IMR-90 (cell line): Measurements from ENCODE around the gene NSD2. TPM values are rescaled to one million over a fixed set of nuclear protein-coding genes. Genes with fewer than 3 reads are reported as not detected.
"Not testable (repeated sequence)": the region's sequence is repeated elsewhere in the genome, so short reads cannot be mapped to it uniquely, and the experiment has no call there.

Source experiments
- ATAC-seq: fragments of 200-7000 bp; cut with Tn5 transposase; 2 replicates; pipeline ENCODE4 v1.9.1; 2020; ENCODE audit warnings: low read depth, mild to moderate bottlenecking, moderate library complexity
- BruUV-seq: library from RNA; stranded (reverse); fragments of 400-500 nt; replicated peaks from 2 replicates; lab custom pipeline; 2021; lab: Mats Ljungman, UMichigan
- CTCF ChIA-PET: fragments of 300-600 bp; formaldehyde crosslinking; extraction: SDS; loops from one replicate; lab custom pipeline; 2021; ENCODE audit warnings: antibody characterized with exemption; lab: Yijun Ruan, JAX
- POLR2A ChIA-PET: fragments of 300-600 bp; sonication (Branson Sonifier 250); formaldehyde crosslinking; loops from one replicate; lab custom pipeline; 2022; ENCODE audit warnings: antibody characterized with exemption; ENCODE audit not compliant: unreplicated experiment; lab: Charles Lee
- DNase-seq: peaks from one replicate; pipeline ENCODE4 v3.0.0; 2013
- H2AFZ ChIP-seq: replicated peaks from 2 replicates; pipeline ENCODE3; 2013; ENCODE audit warnings: low read length, mild to moderate bottlenecking; ENCODE audit not compliant: poor library complexity
- H2AK5ac ChIP-seq: 2 replicates; pipeline ENCODE4 v1.6.1; 2013; ENCODE audit warnings: low read depth, low read length, inconsistent platforms
- H2AK9ac ChIP-seq: replicated peaks from 2 replicates; pipeline ENCODE3; 2013; ENCODE audit warnings: mild to moderate bottlenecking, low read depth, low read length, moderate library complexity; ENCODE audit not compliant: poor library complexity
- H2BK120ac ChIP-seq: 2 replicates; pipeline ENCODE4 v1.6.1; 2013; ENCODE audit warnings: low read depth, low read length, inconsistent platforms
- H2BK15ac ChIP-seq: 3 replicates; pipeline ENCODE4 v1.6.1; 2013; ENCODE audit warnings: low read depth, low read length, inconsistent platforms
- H2BK20ac ChIP-seq: 2 replicates; pipeline ENCODE4 v1.6.1; 2013; ENCODE audit warnings: low read depth, mild to moderate bottlenecking, inconsistent platforms, low read length, moderate library complexity
- H2BK5ac ChIP-seq: 2 replicates; pipeline ENCODE4 v1.6.1; 2013; ENCODE audit warnings: mild to moderate bottlenecking, low read depth, low read length, inconsistent platforms; ENCODE audit not compliant: poor library complexity, severe bottlenecking
- H3K14ac ChIP-seq: replicated peaks from 2 replicates; pipeline ENCODE4 v1.6.1; 2013; ENCODE audit warnings: low read depth, low read length, inconsistent platforms
- H3K18ac ChIP-seq: 2 replicates; pipeline ENCODE4 v1.6.1; 2013; ENCODE audit warnings: low read depth, low read length, control low read depth
- H3K23ac ChIP-seq: 2 replicates; pipeline ENCODE4 v1.6.1; 2013; ENCODE audit warnings: low read depth, low read length, inconsistent platforms
- H3K27ac ChIP-seq: 2 replicates; pipeline ENCODE4 v1.5.1; 2013; ENCODE audit warnings: mild to moderate bottlenecking, control low read depth, low read length; ENCODE audit not compliant: insufficient read depth
- H3K27me3 ChIP-seq: 2 replicates; pipeline ENCODE4 v1.6.1; 2013; ENCODE audit warnings: low read length; ENCODE audit not compliant: control insufficient read depth, insufficient read depth
- H3K36me3 ChIP-seq: 2 replicates; pipeline ENCODE4 v1.6.1; 2013; ENCODE audit warnings: low read length, mixed read lengths; ENCODE audit not compliant: control insufficient read depth, insufficient read depth
- H3K4ac ChIP-seq: 2 replicates; pipeline ENCODE4 v1.6.1; 2013; ENCODE audit warnings: low read depth, low read length, inconsistent platforms
- H3K4me1 ChIP-seq: 2 replicates; pipeline ENCODE4 v1.6.1; 2013; ENCODE audit warnings: low read length, mixed read lengths; ENCODE audit not compliant: control insufficient read depth, insufficient read depth
- H3K4me2 ChIP-seq: 2 replicates; pipeline ENCODE4 v1.6.1; 2013; ENCODE audit warnings: low read depth, mild to moderate bottlenecking, control low read depth, low read length, moderate library complexity
- H3K4me3 ChIP-seq: 2 replicates; pipeline ENCODE4 v1.5.1; 2013; ENCODE audit warnings: low read depth, mild to moderate bottlenecking, control low read depth, low read length, moderate library complexity; ENCODE audit not compliant: insufficient read depth
- H3K56ac ChIP-seq: 2 replicates; pipeline ENCODE4 v1.6.1; 2013; ENCODE audit warnings: low read length, inconsistent platforms; ENCODE audit not compliant: insufficient read depth; ENCODE audit errors: extremely low read depth
- H3K79me1 ChIP-seq, 2 experiments: 2 replicates each; pipeline ENCODE4 v1.6.1; 2013; ENCODE audit warnings: low read length in 2 of 2, inconsistent platforms in 1 of 2, low read depth in 1 of 2
- H3K9ac ChIP-seq: 2 replicates; pipeline ENCODE4 v1.6.1; 2013; ENCODE audit warnings: low read depth, low read length, control low read depth
- H3K9me1 ChIP-seq: 2 replicates; pipeline ENCODE4 v1.6.1; 2013; ENCODE audit warnings: low read length, inconsistent platforms; ENCODE audit not compliant: insufficient read depth
- H3K9me3 ChIP-seq: 2 replicates; pipeline ENCODE4 v1.6.1; 2013; ENCODE audit warnings: low read length; ENCODE audit not compliant: control insufficient read depth, insufficient read depth
- H4K20me1 ChIP-seq: 2 replicates; pipeline ENCODE4 v1.6.1; 2013; ENCODE audit warnings: low read length, inconsistent platforms; ENCODE audit not compliant: insufficient read depth
- H4K5ac ChIP-seq: 2 replicates; pipeline ENCODE4 v1.6.1; 2013; ENCODE audit warnings: mild to moderate bottlenecking, low read depth, low read length, control low read depth
- H4K8ac ChIP-seq, 2 experiments: 2 replicates each; pipeline ENCODE4 v1.6.1; 2013; ENCODE audit warnings: low read depth in 2 of 2, low read length in 2 of 2, control low read depth in 1 of 2, inconsistent platforms in 1 of 2
- H4K91ac ChIP-seq: 2 replicates; pipeline ENCODE4 v1.6.1; 2013; ENCODE audit warnings: low read depth, low read length, inconsistent platforms; ENCODE audit not compliant: insufficient read depth
- WGBS, 2 experiments: methylation state at CpG; one replicate each; pipeline versions ENCODE4 v1.1.5 to v1.1.7; 2013; ENCODE audit warnings: missing lambda C conversion rate in 2 of 2; ENCODE audit not compliant: insufficient read length in 1 of 2; ENCODE audit errors: extremely low coverage in 2 of 2; 5-methylcytosine and 5-hydroxymethylcytosine counted together
- dilution Hi-C: fragments of 300-500 bp; cut with HindIII; formaldehyde crosslinking; loops from one replicate; pipeline ENCODE4 v1.14.3; 2018; ENCODE audit warnings: low sequenced_read_pairs; ENCODE audit not compliant: unreplicated experiment
- in situ Hi-C: fragments of 300-500 bp; cut with MboI; formaldehyde crosslinking; loops from 3 replicates; pipeline ENCODE4 v1.14.3; 2019; ENCODE audit warnings: low sequenced_read_pairs, inconsistent platforms, mixed read lengths
- intact Hi-C: fragments of 100-400 bp; cut with micrococcal nuclease; formaldehyde crosslinking; loops from 2 replicates; pipeline ENCODE4 v1.10.0; 2022
- polyA plus RNA-seq, 3 experiments: library from polyadenylated mRNA; depleted of rRNA; stranded (reverse); fragments of >200 nt; gene quantifications; 2 replicates each; pipeline ENCODE4 v1.2.3, GENCODE V29; 2012; ENCODE audit warnings: low replicate concordance in 1 of 3
- total RNA-seq: library from RNA; depleted of rRNA; stranded (reverse); fragments of >200 nt; gene quantifications from 2 replicates; pipeline ENCODE4 v1.2.3, GENCODE V29; 2012

Gene NSD2
- total and polyA plus RNA-seq, 2 of the 4 experiments (the other 2 are of a cell fraction), result 35.9 to 68.1 TPM

DNA sequence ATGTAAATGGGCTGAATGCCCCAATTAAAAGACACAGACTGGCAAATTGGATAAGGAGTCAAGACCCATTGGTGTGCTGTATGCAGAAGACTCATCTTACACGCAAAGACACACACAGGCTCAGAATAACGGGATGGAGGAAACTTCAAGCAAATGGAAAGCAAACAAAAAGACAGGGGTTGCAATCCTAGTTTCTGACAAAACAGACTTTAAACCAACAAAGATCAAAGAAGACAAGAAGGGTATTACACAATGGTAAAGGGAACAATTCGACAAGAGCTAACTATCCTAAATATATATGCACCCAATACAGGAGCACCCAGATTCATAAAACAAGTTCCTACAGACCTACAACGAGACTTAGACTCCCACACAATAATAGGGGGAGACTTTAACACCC lies 128.1 kb downstream of the NSD2 start:
- H2BK5ac ChIP-seq, H3K27me3 ChIP-seq, H4K91ac ChIP-seq, DNase-seq, H3K9ac ChIP-seq, POLR2A ChIA-PET, H3K4me1 ChIP-seq, H2AFZ ChIP-seq, H3K23ac ChIP-seq, H3K4me3 ChIP-seq, H4K5ac ChIP-seq, intact Hi-C loops, H3K18ac ChIP-seq, dilution Hi-C loops, in situ Hi-C loops, H3K14ac ChIP-seq, H3K9me1 ChIP-seq, BruUV-seq, H3K56ac ChIP-seq, H2BK15ac ChIP-seq, H3K4me2 ChIP-seq, H3K4ac ChIP-seq, H2BK20ac ChIP-seq, H2BK120ac ChIP-seq, CTCF ChIA-PET, ATAC-seq, H4K8ac ChIP-seq, H3K36me3 ChIP-seq, H2AK9ac ChIP-seq, H3K9me3 ChIP-seq, H2AK5ac ChIP-seq, H3K27ac ChIP-seq: not testable (repeated sequence)
- Histone ChIP-seq H4K20me1 (peaks cover 24% of the 10 kb centered on the region), H3K79me1 (peaks cover 28 to 49% of the 10 kb centered on the region in 2 experiments)
- WGBS, 2 experiments, result 60% methylated on average over 1 of the region's 4 CpGs; no CpG with 5 or more reads in 1 of the 2 experiments

- H3K27me3 ChIP-seq, ATAC-seq, H3K4me3 ChIP-seq, CTCF ChIA-PET, H3K4me1 ChIP-seq, H3K56ac ChIP-seq, intact Hi-C loops, H3K23ac ChIP-seq, H3K27ac ChIP-seq, BruUV-seq, H3K18ac ChIP-seq, H3K4me2 ChIP-seq, DNase-seq, H3K9me1 ChIP-seq, H3K9me3 ChIP-seq, H2BK15ac ChIP-seq, dilution Hi-C loops, H2BK20ac ChIP-seq, H2AK5ac ChIP-seq, H3K9ac ChIP-seq, H2AFZ ChIP-seq, H3K14ac ChIP-seq, H3K4ac ChIP-seq, H4K5ac ChIP-seq, H2BK120ac ChIP-seq, in situ Hi-C loops, H4K8ac ChIP-seq, POLR2A ChIA-PET, H2AK9ac ChIP-seq, H4K91ac ChIP-seq, H2BK5ac ChIP-seq: not testable (repeated sequence)
- Histone ChIP-seq H4K20me1 (peaks cover 23% of the 10 kb centered on the region), H3K36me3 (peaks cover 10% of the 10 kb centered on the region), H3K79me1 (peaks cover 29 to 61% of the 10 kb centered on the region in 2 experiments)
- no CpG with 5 or more reads among the region's 2 CpGs for WGBS, 2 experiments
Observed at GRCh38 chr4:2003361-2003760, 132.2 kb downstream of the NSD2 start.
